Subcutaneous adipose tissue (tissue), 4 donors: ENCODE data around the gene VPS29. TPM values are rescaled to one million over a fixed set of nuclear protein-coding genes. Genes with fewer than 3 reads are reported as not detected.

Experiments used
- small RNA-seq: library from RNA; depleted of rRNA; stranded (forward); fragments of <200 nt; gene quantifications from one replicate; pipeline ENCODE3, GENCODE V24; 2016
- total RNA-seq, 4 donors: library from RNA; depleted of rRNA; stranded (reverse); fragments of >200 nt; gene quantifications; one replicate each; pipeline ENCODE4 v1.1.0, GENCODE V29; 2016
- TF ChIP-seq, protein P1 (sequence below): fragments of 450-650 bp; IDR thresholded peaks from one replicate; pipeline ENCODE4 v1.5.1; 2016; ENCODE audit warnings: low read depth, mild to moderate bottlenecking, control low read depth, antibody characterized with exemption, moderate library complexity

Gene VPS29
- total RNA-seq, 4 donors from 2014 or later, result 104 to 165 (median 163) TPM

DNA sequence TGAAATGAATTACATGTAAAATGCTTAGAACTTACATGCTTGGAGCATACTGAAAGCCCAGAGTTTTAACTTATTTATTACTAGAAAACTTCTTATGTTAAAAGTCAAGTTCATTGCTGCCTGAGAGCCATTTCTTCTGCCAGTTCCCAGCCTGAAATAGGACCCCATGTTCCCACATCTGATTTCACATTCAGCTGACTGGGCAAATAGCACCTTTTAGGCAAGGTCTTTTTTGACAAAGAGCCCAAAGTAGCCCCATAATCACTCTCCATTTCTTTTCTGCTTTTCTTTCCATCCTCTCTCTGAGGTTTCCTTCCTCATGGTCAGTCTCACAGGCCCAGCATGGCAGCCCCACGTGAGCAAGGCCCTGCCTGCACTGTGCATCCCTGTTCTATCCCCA, 50.6 kb downstream of the VPS29 start:
- TF ChIP-seq, protein P1, sequence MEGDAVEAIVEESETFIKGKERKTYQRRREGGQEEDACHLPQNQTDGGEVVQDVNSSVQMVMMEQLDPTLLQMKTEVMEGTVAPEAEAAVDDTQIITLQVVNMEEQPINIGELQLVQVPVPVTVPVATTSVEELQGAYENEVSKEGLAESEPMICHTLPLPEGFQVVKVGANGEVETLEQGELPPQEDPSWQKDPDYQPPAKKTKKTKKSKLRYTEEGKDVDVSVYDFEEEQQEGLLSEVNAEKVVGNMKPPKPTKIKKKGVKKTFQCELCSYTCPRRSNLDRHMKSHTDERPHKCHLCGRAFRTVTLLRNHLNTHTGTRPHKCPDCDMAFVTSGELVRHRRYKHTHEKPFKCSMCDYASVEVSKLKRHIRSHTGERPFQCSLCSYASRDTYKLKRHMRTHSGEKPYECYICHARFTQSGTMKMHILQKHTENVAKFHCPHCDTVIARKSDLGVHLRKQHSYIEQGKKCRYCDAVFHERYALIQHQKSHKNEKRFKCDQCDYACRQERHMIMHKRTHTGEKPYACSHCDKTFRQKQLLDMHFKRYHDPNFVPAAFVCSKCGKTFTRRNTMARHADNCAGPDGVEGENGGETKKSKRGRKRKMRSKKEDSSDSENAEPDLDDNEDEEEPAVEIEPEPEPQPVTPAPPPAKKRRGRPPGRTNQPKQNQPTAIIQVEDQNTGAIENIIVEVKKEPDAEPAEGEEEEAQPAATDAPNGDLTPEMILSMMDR, result no peak

DNA sequence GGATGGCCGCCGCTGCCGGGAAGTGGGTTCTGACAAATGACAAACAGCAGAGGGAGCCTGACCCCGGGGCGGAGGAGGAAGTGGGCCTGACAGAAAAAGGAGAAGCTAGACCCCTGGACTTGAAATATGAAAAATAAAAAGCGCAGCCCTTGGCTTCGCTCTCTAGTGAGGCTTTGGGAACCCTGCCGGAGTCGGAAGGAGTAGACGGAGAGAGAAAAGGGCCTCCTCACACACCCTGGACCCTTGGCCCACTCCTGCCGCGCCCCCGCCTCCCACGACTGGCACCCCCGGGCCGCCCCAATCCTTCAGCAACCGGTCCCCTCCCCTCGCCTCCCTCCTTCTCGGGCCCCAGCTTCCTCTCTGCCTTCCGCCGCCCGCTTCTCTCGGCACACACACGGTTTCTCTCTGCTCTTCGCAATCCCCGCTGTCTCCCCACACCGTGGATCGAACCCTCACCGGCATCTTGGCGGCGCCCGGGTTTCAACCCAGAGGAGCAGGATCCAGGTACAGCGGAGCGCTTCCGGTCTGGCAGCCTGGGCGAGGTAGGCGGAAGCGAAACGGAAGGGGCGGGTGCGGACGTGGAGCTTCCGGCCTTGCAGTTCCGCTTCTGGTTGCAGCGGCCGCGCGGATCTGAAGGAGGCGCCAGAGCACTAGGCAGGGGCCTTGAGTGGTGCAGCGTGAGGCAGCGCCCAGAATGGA, 52.0 kb downstream of the VPS29 start, which contains the start of gene ARPC3:
ARPC3 (minus strand) TSS at position 539 of the 699 bp plus-strand sequence; CDS start at position 462, 77 bp downstream.
- TF ChIP-seq, protein P1, result no peak

DNA sequence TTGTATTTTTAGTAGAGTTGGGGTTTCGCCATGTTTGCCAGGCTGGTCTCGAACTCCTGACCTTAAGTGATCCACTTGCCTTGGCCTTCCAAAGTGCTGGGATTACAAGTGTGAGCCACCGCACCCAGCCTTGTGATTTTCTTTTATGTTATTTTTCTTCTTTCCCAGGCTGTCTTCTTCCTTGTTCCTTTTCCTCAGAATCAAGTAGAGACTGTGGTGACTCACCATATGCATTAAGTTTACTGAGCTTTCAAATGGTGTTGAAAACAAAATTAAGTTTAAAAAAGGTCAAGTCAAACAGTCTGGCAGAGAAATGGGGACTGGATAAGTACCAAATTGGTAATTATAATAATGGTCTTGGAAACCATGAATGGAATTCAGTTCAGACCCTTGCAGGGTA, 57.5 kb downstream of the VPS29 start:
- TF ChIP-seq, protein P1, result no peak

Small RNA genes within 50 kb of the gene (small RNA-seq; reads per million reads assigned to genes)
- not detected for gene RF00278

Other genes starting within 250 kb of the VPS29 start
- gene ATP2A2, start 220.9 kb downstream of the VPS29 start, total RNA-seq, result 100 to 1,000 TPM in 1 of 4 donors, 10 to 100 TPM in 3; 75.7 to 152 (median 91.4) TPM
- 10 to 100 TPM; 26.0 to 38.4 (median 32.2) TPM for gene ANAPC7, start 98.4 kb downstream of the VPS29 start, total RNA-seq
- 100 to 1,000 TPM; 304 to 501 (median 382) TPM for gene ARPC3, start 51.8 kb downstream of the VPS29 start, total RNA-seq
- 10 to 100 TPM; 19.0 to 44.5 (median 25.7) TPM for gene GPN3, start 33.9 kb downstream of the VPS29 start, total RNA-seq
- gene FAM216A, start 33.3 kb downstream of the VPS29 start, total RNA-seq, result 1 to 10 TPM; 3.8 to 6.5 (median 5.2) TPM
- gene RAD9B, start 220 bp upstream of the VPS29 start, total RNA-seq, result 1 to 10 TPM in 1 of 4 donors, under 1 TPM in 2, not detected in 1; 0.22 to 1.9 (median 0.82) TPM
- 10 to 100 TPM; 24.9 to 31.3 (median 30.3) TPM for gene PPTC7, start 81.2 kb upstream of the VPS29 start, total RNA-seq
- 10 to 100 TPM; 30.2 to 35.7 (median 31.4) TPM for gene TCTN1, start 112.0 kb upstream of the VPS29 start, total RNA-seq
- gene HVCN1, start 187.0 kb upstream of the VPS29 start, total RNA-seq, result 10 to 100 TPM in 3 of 4 donors, 1 to 10 TPM in 1; 9.6 to 16.5 (median 13.7) TPM
- gene PPP1CC, start 240.8 kb upstream of the VPS29 start, total RNA-seq, result 100 to 1,000 TPM; 103 to 173 (median 118) TPM